Ishikawa (cell line): Measurements from ENCODE around the gene RGS6.

ENCODE experiments used
- CEBPB ChIP-seq: IDR thresholded peaks from 2 replicates; pipeline ENCODE4 v1.6.1; 2012
- CREB1 ChIP-seq: IDR thresholded peaks from 2 replicates; pipeline ENCODE4 v1.6.1; 2012; ENCODE audit warnings: low read depth
- EGR1 ChIP-seq: IDR thresholded peaks from 2 replicates; pipeline ENCODE4 v1.6.1; 2012
- EP300 ChIP-seq: IDR thresholded peaks from 2 replicates; pipeline ENCODE4 v1.6.1; 2012; ENCODE audit warnings: borderline replicate concordance
- FOXM1 ChIP-seq: IDR thresholded peaks from 2 replicates; pipeline ENCODE4 v1.6.1; 2012; ENCODE audit warnings: low read depth, borderline replicate concordance
- RAD21 ChIP-seq: IDR thresholded peaks from 2 replicates; pipeline ENCODE4 v1.6.1; 2012; ENCODE audit warnings: low read depth
- TAF1 ChIP-seq: IDR thresholded peaks from 2 replicates; pipeline ENCODE4 v1.6.1; 2012; ENCODE audit warnings: low read depth, mild to moderate bottlenecking
- TCF12 ChIP-seq: IDR thresholded peaks from 2 replicates; pipeline ENCODE4 v1.6.1; 2012; ENCODE audit warnings: low read depth
- TEAD4 ChIP-seq: IDR thresholded peaks from 2 replicates; pipeline ENCODE4 v1.6.1; 2012
- YY1 ChIP-seq: IDR thresholded peaks from 2 replicates; pipeline ENCODE4 v1.6.1; 2012; ENCODE audit warnings: low read depth
- TF ChIP-seq, protein P1 (sequence below): IDR thresholded peaks from 2 replicates; pipeline ENCODE4 v1.6.1; 2012
- TF ChIP-seq, protein P2 (sequence below): IDR thresholded peaks from 2 replicates; pipeline ENCODE4 v1.6.1; 2012; ENCODE audit warnings: low read depth, mild to moderate bottlenecking
- TF ChIP-seq, protein P3 (sequence below): IDR thresholded peaks from 2 replicates; pipeline ENCODE4 v1.6.1; 2012

DNA sequence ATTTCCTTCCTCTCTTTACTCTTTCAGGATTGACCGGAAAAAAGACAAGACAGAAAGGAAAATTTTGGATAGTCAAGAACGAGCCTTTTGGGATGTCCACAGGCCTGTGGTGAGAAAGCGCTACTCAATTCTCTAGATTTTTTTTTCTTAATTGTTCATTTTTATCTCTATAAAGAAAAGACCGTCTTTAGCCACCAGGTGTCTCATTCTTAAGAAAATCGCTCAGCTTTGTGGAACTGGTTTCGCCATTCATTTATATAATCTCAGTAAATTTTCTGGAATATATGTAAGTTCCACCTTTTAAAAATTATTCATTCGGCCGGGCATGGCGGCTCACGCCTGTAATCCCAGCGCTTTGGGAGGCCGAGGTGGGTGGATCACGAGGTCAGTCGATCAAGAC is 540.6 kb downstream of the RGS6 start:
- TF ChIP-seq YY1 (no peak), CEBPB (no peak), TAF1 (no peak), FOXM1 (no peak), RAD21 (no peak), TCF12 (no peak), EP300 (no peak), CREB1 (no peak), EGR1 (no peak), TEAD4 (no peak)
- TF ChIP-seq, protein P1, sequence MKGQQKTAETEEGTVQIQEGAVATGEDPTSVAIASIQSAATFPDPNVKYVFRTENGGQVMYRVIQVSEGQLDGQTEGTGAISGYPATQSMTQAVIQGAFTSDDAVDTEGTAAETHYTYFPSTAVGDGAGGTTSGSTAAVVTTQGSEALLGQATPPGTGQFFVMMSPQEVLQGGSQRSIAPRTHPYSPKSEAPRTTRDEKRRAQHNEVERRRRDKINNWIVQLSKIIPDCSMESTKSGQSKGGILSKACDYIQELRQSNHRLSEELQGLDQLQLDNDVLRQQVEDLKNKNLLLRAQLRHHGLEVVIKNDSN = no peak
- TF ChIP-seq, protein P2, sequence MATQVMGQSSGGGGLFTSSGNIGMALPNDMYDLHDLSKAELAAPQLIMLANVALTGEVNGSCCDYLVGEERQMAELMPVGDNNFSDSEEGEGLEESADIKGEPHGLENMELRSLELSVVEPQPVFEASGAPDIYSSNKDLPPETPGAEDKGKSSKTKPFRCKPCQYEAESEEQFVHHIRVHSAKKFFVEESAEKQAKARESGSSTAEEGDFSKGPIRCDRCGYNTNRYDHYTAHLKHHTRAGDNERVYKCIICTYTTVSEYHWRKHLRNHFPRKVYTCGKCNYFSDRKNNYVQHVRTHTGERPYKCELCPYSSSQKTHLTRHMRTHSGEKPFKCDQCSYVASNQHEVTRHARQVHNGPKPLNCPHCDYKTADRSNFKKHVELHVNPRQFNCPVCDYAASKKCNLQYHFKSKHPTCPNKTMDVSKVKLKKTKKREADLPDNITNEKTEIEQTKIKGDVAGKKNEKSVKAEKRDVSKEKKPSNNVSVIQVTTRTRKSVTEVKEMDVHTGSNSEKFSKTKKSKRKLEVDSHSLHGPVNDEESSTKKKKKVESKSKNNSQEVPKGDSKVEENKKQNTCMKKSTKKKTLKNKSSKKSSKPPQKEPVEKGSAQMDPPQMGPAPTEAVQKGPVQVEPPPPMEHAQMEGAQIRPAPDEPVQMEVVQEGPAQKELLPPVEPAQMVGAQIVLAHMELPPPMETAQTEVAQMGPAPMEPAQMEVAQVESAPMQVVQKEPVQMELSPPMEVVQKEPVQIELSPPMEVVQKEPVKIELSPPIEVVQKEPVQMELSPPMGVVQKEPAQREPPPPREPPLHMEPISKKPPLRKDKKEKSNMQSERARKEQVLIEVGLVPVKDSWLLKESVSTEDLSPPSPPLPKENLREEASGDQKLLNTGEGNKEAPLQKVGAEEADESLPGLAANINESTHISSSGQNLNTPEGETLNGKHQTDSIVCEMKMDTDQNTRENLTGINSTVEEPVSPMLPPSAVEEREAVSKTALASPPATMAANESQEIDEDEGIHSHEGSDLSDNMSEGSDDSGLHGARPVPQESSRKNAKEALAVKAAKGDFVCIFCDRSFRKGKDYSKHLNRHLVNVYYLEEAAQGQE = no peak
- TF ChIP-seq, protein P3, sequence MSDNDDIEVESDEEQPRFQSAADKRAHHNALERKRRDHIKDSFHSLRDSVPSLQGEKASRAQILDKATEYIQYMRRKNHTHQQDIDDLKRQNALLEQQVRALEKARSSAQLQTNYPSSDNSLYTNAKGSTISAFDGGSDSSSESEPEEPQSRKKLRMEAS = no peak
